ENCODE results near the gene SEMA3C.

The SEMA3C gene

GRCh38 chr7:80770675-80771081, 148.2 kb downstream of the SEMA3C start:
- TF ChIP-seq CTCF (IDR thresholded peaks at IDR 0.05): no peak
- Histone ChIP-seq H3K4me1 (no peaks in the 10 kb centered on the region), H3K9me3 (ENCODE audit: control insufficient read depth, low read length) (no peaks in the 10 kb centered on the region), H3K27me3 (ENCODE audit: control insufficient read depth, insufficient read depth, low read length) (no peaks in the 10 kb centered on the region), H2AFZ (no peak overlapping the region), H3K4me2 (ENCODE audit: low read length) (no peak overlapping the region), H3K4me3 (ENCODE audit: low read depth, low read length) (no peak overlapping the region), H3K27ac (no peak overlapping the region), H3K79me2 (no peaks in the 10 kb centered on the region), H3K36me3 (ENCODE audit: control insufficient read depth, insufficient read depth, low read length) (no peaks in the 10 kb centered on the region), H3K9ac (no peak overlapping the region)

GRCh38 chr7:80770061-80770460, 148.8 kb downstream of the SEMA3C start:
- Histone ChIP-seq H3K27me3 (ENCODE audit: control insufficient read depth, insufficient read depth, low read length) (no peaks in the 10 kb centered on the region), H3K4me3 (ENCODE audit: low read depth, low read length) (no peak overlapping the region), H3K4me1 (no peaks in the 10 kb centered on the region), H3K36me3 (ENCODE audit: control insufficient read depth, insufficient read depth, low read length) (no peaks in the 10 kb centered on the region), H2AFZ (no peak overlapping the region), H3K27ac (no peak overlapping the region), H3K79me2 (no peaks in the 10 kb centered on the region), H3K9ac (no peak overlapping the region), H3K9me3 (ENCODE audit: control insufficient read depth, low read length) (no peaks in the 10 kb centered on the region), H3K4me2 (ENCODE audit: low read length) (no peak overlapping the region)
- TF ChIP-seq CTCF (IDR thresholded peaks at IDR 0.05): no peak

DNA sequence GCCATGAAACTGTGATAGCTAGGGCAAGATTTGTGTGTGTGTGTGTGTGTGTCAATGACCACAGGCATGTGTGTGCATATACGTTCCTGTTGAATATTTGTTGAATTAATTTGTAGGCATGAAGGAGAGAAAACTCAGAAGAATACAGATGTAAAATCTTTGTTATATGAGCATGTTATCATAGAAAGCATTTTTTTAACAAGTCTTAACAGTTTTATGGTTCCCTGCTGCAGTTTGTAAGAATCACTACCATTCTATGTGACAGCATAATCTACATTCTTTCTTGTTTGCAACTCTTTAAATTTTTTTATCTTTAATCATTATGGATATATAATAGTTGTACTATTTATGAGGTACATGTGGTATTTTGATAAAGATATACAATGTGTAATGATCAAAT, 150.1 kb downstream of the SEMA3C start:
- H3K27ac ChIP-seq: no peak overlapping the region
- no peak for TF ChIP-seq CTCF (IDR thresholded peaks at IDR 0.05)
- no peak overlapping the region for H3K9ac ChIP-seq
- no peaks in the 10 kb centered on the region for H3K9me3 ChIP-seq (ENCODE audit: control insufficient read depth, low read length)
- H2AFZ ChIP-seq: no peak overlapping the region
- H3K4me1 ChIP-seq: no peaks in the 10 kb centered on the region
- no peaks in the 10 kb centered on the region for H3K27me3 ChIP-seq (ENCODE audit: control insufficient read depth, insufficient read depth, low read length)
- no peaks in the 10 kb centered on the region for H3K36me3 ChIP-seq (ENCODE audit: control insufficient read depth, insufficient read depth, low read length)
- no peak overlapping the region for H3K4me3 ChIP-seq (ENCODE audit: low read depth, low read length)
- H3K4me2 ChIP-seq (ENCODE audit: low read length): no peak overlapping the region
- no peaks in the 10 kb centered on the region for H3K79me2 ChIP-seq

GRCh38 chr7:80767654-80768053, 151.2 kb downstream of the SEMA3C start:
- Histone ChIP-seq H3K9me3 (ENCODE audit: control insufficient read depth, low read length) (no peaks in the 10 kb centered on the region), H3K9ac (no peak overlapping the region), H2AFZ (no peak overlapping the region), H3K4me1 (no peaks in the 10 kb centered on the region), H3K27me3 (ENCODE audit: control insufficient read depth, insufficient read depth, low read length) (no peaks in the 10 kb centered on the region), H3K4me3 (ENCODE audit: low read depth, low read length) (no peak overlapping the region), H3K36me3 (ENCODE audit: control insufficient read depth, insufficient read depth, low read length) (no peaks in the 10 kb centered on the region), H3K79me2 (no peaks in the 10 kb centered on the region), H3K4me2 (ENCODE audit: low read length) (no peak overlapping the region), H3K27ac (no peak overlapping the region)
- TF ChIP-seq CTCF (IDR thresholded peaks at IDR 0.05): no peak

GRCh38 chr7:80766724-80767123, 152.1 kb downstream of the SEMA3C start:
- Histone ChIP-seq H3K9me3 (ENCODE audit: control insufficient read depth, low read length) (no peaks in the 10 kb centered on the region), H3K4me3 (ENCODE audit: low read depth, low read length) (no peak overlapping the region), H3K79me2 (no peaks in the 10 kb centered on the region), H3K36me3 (ENCODE audit: control insufficient read depth, insufficient read depth, low read length) (no peaks in the 10 kb centered on the region), H3K9ac (no peak overlapping the region), H3K4me2 (ENCODE audit: low read length) (no peak overlapping the region), H2AFZ (no peak overlapping the region), H3K27ac (no peak overlapping the region), H3K4me1 (no peaks in the 10 kb centered on the region), H3K27me3 (ENCODE audit: control insufficient read depth, insufficient read depth, low read length) (no peaks in the 10 kb centered on the region)
- no peak for TF ChIP-seq CTCF (IDR thresholded peaks at IDR 0.05)

All from parathyroid adenoma (tissue), 2 donors.